ENCODE measurements around the gene PFKL.
"Not testable (repeated sequence)": the region's sequence is repeated elsewhere in the genome, so short reads cannot be mapped to it uniquely, and the experiment has no call there.

Gene PFKL

GRCh38 chr21:44279354-44280260 is 20.2 kb upstream of the PFKL start:
- DNase-seq, result peak; percentile 27

DNA sequence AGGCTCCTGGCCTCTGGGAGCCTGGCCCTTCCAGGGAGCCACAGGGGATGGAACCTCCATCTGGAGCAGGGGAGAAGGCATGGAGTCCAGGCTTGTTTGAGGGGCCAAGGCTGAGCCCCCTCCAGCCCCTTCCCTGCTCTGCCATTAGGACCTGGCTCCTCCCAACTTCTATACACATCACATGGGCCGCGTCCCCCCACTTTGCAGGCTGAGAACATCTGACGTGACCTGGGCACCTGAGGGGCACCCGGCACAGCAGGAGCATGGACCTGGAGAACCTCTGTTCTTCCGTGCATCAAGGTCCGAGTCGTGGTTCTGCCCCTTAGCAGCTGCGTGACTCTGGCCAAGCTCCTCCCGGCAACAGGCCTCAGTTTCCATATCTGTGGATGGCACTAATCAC is 18.1 kb upstream of the PFKL start:
- no peak for DNase-seq

- no peak for DNase-seq
Measured at GRCh38 chr21:44282370-44282769, 17.5 kb upstream of the PFKL start.

GRCh38 chr21:44283211-44283785 is 16.6 kb upstream of the PFKL start:
- not testable (repeated sequence) for DNase-seq

DNA sequence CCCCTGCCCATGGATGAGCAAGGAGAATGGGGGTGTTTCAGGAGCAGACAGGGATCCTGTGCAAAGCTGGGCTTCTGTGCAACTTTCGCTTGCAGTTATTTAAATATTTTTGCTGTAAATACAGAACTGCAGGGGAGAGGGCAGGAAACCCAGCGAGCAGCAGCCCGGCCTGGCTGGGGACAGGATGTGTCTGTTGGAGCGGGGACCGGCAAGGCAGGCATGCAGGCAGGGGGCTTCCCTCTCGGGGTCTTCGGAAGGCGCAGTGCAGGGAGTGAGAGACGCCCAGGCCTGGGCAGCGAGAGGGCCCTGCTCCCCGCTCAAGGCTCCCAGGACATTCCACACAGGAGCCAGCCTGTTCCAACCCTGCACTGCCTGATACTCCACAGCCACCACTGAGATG is 15.9 kb upstream of the PFKL start:
- DNase-seq, result no peak

DNA sequence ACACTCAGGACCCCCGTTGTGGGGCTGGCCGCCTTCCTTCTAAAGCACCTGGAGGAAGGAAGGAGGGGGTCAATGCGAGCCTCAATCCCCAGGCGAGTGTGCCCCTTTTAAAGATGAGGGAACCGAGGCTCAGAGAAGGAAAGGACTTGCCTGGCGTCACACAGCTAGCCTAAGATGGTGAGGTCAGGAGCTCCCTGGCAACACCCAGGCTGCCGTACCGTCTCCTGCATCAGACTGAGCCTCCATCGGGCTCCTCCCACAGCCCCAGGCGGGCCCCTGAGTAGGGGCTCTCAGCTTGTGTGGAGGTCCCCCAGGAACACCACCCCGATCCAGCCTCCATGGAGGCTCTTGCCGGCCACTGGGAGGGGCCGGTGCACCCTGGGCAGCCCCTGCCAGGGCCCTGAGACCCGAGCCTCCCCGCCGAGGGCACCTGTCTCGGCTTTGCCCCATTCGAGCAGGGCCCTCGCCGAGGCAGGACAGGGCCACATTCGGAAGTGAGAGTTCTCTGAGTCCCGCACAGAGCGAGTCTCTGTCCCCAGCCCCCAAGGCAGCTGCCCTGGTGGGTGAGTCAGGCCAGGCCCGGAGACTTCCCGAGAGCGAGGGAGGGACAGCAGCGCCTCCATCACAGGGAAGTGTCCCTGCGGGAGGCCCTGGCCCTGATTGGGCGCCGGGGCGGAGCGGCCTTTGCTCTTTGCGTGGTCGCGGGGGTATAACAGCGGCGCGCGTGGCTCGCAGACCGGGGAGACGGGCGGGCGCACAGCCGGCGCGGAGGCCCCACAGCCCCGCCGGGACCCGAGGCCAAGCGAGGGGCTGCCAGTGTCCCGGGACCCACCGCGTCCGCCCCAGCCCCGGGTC is 14.5 kb upstream of the PFKL start, which contains the start of gene AIRE:
AIRE (plus strand) TSS at position 739 of the 855 bp plus-strand sequence. CDS start 131 bp downstream, outside the sequence.
- DNase-seq, result no peak

- DNase-seq, result no peak
Measured at GRCh38 chr21:44286086-44286715, 13.7 kb upstream of the PFKL start.

- no peak for DNase-seq
Measured at GRCh38 chr21:44286716-44287632, 12.9 kb upstream of the PFKL start.

DNA sequence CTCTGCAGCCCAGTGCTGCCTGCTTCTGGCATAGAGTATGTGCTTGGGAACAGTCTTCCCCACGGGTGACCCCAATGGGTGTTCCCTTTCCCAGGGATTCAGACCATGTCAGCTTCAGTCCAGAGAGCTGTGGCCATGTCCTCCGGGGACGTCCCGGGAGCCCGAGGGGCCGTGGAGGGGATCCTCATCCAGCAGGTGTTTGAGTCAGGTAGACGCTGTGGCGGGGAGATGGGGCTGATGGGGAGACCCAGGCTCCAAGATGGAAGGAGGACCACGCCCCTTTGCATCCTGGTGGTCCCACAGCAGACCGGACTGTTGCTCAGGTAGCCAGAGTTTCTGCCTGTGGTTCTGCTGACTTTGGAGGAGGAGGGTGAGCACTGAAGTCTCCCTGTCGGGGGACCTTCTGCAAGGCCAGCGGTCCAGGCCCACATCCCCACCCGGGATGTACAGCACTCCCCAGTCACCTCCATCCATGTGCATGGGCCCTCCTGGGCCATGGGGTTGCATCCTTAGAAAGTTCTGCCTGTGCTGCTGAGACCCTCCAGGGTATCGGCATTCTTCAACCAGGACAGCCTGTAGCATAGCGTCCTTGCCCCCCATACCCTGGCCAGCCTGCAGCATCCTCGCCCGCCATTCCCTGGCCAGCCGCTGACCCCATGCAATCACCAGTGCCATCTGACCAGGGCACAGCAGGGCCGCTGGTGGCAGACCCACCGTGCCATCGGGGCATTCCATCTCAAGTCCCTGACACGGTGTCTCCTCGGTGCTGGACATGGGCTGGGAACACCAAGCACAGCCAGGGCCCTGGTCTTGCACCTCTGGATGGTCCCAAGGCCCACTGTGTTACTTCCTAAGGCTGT is 11.4 kb upstream of the PFKL start:
- DNase-seq, result no peak

- DNase-seq, result no peak
Measured at GRCh38 chr21:44289381-44290010, 10.4 kb upstream of the PFKL start.

DNA sequence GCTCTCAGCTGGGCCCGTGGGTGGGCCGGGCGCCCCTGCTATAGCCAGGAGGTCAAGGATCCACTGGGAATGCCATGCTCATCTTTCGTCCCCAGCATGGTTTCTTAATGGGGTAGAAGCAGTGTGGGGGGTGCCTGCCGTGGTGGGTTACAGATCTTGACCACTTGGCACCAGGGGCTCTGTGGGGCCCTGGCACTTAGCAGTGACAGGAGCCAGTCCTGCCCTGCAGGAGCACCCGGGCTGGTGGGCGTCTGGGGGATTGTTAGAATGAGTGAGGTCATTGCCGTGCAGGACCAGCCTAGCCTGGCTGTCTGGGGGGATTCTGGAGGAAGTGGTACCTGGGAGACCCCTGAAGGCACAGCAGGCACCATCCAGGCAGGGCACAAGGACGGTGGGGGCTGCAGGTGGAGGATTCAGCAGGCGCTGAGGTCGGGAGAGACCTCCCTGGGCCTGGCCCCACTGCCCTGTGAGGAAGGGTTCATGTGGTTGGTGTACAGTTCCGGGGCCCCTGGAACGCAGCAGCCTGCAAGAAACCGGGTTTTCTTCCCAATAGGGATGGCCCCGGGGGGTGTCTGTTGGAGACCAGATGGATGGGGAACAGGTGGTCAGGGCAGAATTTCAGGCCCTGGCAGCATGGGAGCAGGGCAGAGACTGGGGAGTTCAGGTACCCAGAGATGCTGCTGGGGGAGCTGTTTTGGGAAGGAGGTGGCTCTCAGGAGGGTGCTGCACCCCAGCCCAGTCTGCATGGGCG is 9.4 kb upstream of the PFKL start:
- DNase-seq, result no peak

- DNase-seq, result no peak
Measured at GRCh38 chr21:44291078-44291935, 8.5 kb upstream of the PFKL start.

GRCh38 chr21:44291936-44292811 is 7.7 kb upstream of the PFKL start:
- no peak for DNase-seq

GRCh38 chr21:44292812-44293195 is 7.0 kb upstream of the PFKL start:
- no peak for DNase-seq

DNA sequence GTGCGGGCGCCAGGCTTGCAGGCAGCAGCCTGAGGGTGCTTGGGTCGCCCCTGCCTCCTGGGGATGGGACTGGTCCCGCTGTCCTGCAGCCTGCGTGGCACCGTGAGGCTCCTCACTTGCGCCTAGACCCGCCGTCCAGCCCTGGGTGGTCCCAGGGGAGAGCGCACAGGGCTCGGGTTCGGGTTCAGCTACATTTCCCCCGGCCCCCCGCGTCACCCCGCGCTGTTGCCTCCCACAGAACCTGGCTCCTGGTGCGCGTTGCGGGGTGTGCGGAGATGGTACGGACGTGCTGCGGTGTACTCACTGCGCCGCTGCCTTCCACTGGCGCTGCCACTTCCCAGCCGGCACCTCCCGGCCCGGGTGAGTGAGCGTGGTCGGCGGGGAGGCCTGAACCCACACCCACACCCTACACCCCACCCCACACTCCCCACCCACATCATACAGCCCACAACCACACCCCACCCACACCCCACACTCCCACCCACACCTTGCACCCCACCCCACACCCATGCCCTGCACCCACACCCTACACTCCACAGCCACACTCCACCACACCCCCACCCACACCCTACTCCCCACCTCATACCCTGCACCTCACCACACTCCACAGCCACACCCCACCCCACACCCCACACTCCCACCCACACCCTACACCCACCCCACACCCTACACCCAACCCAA is 6.2 kb upstream of the PFKL start:
- DNase-seq, result no peak

DNA sequence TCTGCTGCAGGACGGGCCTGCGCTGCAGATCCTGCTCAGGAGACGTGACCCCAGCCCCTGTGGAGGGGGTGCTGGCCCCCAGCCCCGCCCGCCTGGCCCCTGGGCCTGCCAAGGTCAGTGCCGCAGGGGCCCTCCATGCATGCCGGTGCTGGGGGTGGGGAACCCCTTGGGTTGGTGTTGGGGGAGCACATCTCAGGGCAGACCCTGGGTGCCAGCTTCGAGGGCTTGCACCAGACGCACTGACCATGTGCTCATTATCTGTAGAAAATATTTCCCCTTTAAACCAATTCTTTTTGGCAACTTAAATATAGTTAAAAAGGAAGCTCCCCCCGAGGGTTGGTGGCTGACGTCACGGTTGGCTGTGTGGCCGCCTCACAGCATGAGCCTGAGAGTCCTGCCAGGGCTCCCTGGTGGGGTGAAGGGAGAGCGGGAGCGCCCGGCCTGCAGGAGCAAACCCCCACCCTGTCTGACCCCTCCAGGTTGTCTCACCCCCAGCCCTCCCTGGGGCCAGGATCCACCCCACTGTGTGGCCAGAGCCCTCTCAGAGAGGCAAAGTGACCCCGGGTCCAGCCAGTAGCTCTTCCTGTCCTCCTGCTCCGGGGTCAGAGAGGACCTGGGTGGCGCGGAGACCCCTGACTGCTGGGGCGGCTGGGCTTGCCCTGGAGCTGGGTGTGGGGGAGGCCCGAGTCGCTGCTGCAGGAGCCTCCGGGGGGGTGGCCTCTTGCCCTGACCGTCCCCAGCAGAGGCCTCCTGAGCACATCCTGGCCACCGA is 5.3 kb upstream of the PFKL start:
- no peak for DNase-seq

Data from NCI-H1694 (cell line).